Kidney tubule cell (primary cell): ENCODE results near the gene HM13.
A peak's percentile ranks its signal among the peaks of the same experiment; 100 is the strongest.
"Not testable (repeated sequence)": the region's sequence is repeated elsewhere in the genome, so short reads cannot be mapped to it uniquely, and the experiment has no call there.

Experiments
- DNase-seq: peaks from one replicate; pipeline ENCODE4 v3.0.0-alpha.2; 2018; ENCODE audit warnings: low spot score

Gene HM13

GRCh38 chr20:31608251-31608945 is 94.2 kb downstream of the HM13 start:
- DNase-seq: peak; percentile 98

- DNase-seq: not testable (repeated sequence)
Measured at GRCh38 chr20:31612271-31612640, 98.0 kb downstream of the HM13 start.

DNA sequence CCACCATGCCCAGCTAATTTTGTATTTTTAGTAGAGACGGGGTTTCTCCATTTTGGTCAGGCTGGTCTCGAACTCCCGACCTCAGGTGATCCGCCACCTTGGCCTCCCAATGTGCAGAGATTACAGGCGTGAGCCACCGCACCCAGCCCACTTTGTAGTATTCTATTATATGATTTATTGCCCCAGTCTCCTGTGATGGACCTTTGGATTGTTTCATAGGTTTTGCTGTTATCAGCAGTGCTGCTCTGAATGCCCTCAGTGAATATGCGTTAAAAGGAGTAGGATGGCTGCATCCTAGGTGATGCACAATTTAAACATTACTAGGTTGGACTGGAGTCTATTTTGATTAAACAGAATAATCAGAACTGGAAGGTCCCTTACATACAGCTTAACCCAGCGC is 101.2 kb downstream of the HM13 start:
- DNase-seq: no peak

GRCh38 chr20:31617432-31618104 is 103.3 kb downstream of the HM13 start:
- DNase-seq: no peak
